ENCODE results near the gene TMOD1. TPM values are rescaled to one million over a fixed set of nuclear protein-coding genes. Genes with fewer than 3 reads are reported as not detected.

Gene TMOD1
- total and polyA plus RNA-seq, 9 of the 15 experiments (the other 6 are each of a cell fraction or from before 2014, with no cell fraction given), result 7.1 to 41.2 (median 14.2) TPM

GRCh38 chr9:97567894-97568202, 66.4 kb downstream of the TMOD1 start (continued):
- TF ChIP-seq THAP12 (CRISPR knock-in tag; IDR thresholded peaks at IDR 0.05), result no peak
- TF ChIP-seq USF2 (CRISPR knock-in tag; IDR thresholded peaks at IDR 0.05), result no peak
- no peak for TF ChIP-seq CBX1 (IDR thresholded peaks at IDR 0.05; ENCODE audit: low read depth)
- TF ChIP-seq SLC30A9 (CRISPR knock-in tag; IDR thresholded peaks at IDR 0.05), result no peak
- no peak for TF ChIP-seq NR4A1 (CRISPR knock-in tag; IDR thresholded peaks at IDR 0.05)
- TF ChIP-seq NR4A1 (tag; IDR thresholded peaks at IDR 0.05), result no peak
- TF ChIP-seq TEAD2 (tag; IDR thresholded peaks at IDR 0.05), result no peak
- TF ChIP-seq NFE2L1 (tag; IDR thresholded peaks at IDR 0.05; ENCODE audit: borderline replicate concordance, low read depth), result no peak
- TF ChIP-seq BRF2 (IDR thresholded peaks at IDR 0.05; ENCODE audit: borderline replicate concordance, insufficient read depth, insufficient read length), result no peak
- no peak for TF ChIP-seq NFIC (IDR thresholded peaks at IDR 0.05)
- no peak for TF ChIP-seq DMBX1 (CRISPR knock-in tag; IDR thresholded peaks at IDR 0.05; ENCODE audit: borderline replicate concordance)
- TF ChIP-seq POU5F1 (IDR thresholded peaks at IDR 0.05; ENCODE audit: borderline replicate concordance, low read depth, low read length, partially characterized antibody), result no peak
- peak; percentile 47; the same call in 1 of the 2 replicates for TF ChIP-seq VEZF1 (CRISPR knock-in tag; IDR thresholded peaks at IDR 0.05)
- no peak for TF ChIP-seq RBM39 (optimal IDR thresholded peaks at IDR 0.05; ENCODE audit: low read depth, low read length)
- no peak for TF ChIP-seq KDM2B (CRISPR knock-in tag; IDR thresholded peaks at IDR 0.05)
- no peak for TF ChIP-seq TOE1 (IDR thresholded peaks at IDR 0.05; ENCODE audit: borderline replicate concordance)
- TF ChIP-seq TOE1 (CRISPR knock-in tag; IDR thresholded peaks at IDR 0.05; ENCODE audit: borderline replicate concordance, low read depth), result no peak
- no peak for TF ChIP-seq ZNF512 (tag; IDR thresholded peaks at IDR 0.05)

Data from K562 (cell line).